T-helper 22 cell (primary cell): ENCODE data around the gene SLC6A17.

Experiments used
- DNase-seq: peaks from one replicate; pipeline ENCODE4 v3.0.0-alpha.2; 2020; ENCODE audit warnings: low read depth

The SLC6A17 gene

DNA sequence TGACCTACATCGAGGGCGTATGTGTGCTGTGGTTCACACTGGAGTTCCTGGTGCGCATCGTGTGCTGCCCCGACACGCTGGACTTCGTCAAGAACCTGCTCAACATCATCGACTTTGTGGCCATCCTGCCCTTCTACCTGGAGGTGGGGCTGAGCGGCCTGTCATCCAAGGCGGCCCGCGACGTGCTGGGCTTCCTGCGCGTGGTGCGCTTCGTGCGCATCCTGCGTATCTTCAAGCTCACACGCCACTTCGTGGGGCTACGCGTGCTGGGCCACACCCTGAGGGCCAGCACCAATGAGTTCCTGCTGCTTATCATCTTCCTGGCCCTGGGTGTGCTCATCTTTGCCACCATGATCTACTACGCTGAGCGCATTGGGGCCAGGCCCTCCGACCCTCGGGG lies 72.8 kb downstream of the SLC6A17 start:
- DNase-seq = no peak

DNA sequence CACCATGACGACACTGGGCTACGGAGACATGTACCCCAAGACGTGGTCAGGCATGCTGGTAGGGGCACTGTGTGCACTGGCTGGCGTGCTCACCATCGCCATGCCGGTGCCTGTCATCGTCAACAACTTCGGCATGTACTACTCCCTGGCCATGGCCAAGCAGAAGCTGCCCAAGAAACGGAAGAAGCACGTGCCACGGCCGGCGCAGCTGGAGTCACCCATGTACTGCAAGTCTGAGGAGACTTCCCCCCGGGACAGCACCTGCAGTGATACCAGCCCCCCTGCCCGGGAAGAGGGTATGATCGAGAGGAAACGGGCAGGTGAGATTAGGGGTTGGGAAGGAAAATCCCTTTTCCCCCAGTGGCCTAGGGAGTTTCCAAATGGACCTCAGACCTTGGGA lies 73.3 kb downstream of the SLC6A17 start:
- DNase-seq = no peak

DNA sequence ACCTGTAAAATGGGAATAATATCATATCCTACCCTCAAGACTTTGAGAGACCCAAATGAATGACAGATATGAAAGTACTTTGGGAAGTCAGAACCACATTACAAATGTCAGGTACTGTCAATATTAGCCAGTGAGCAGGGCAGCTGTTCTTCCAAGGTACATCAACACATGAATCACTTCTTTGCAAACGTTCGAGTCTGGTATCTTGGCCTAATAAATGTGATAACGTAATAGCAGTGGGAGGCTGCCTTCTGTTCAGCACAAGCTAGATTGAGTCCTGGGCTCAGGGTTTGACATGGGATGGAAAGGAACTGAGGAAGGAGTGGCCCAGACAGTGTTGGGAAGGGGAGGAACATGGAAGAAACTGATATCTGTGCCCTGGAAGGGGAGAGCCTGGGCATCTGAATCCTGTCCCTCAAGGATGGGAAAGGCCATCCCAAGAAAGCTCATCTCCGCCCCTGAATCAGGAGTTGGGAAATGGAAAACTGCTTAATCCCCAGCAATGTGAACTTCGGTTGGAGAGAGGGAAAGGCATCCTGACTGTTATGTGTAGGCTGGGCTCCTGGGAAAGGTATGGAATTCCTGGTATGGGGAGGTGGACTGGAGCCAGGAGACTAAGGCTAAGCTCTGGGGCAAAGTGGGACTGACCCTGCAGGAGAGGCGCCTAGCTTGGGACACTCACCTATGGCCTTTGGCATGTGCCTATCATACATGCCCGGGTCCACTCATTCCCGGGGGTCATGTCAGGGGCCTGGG lies 74.1 kb downstream of the SLC6A17 start:
- DNase-seq = no peak

DNA sequence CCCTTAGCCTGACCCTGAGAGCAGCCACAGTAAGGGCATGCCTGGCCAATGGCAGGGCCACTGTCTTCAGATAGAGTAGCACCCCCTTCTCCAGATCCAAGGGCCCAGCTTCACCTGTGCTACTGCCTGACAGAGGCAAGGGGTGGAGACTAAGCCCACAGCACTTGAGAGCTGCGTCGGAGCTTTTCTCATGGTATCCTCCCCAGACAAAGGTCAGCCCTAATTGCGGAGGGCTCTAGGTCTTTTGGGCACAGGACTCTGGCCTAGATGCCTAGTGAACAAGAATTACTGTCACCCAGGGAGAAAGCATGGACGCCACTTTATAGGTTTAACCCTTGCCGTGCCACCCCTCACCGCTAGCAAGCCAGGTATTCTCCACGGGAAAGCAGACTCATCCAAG lies 74.9 kb downstream of the SLC6A17 start:
- DNase-seq = no peak

DNA sequence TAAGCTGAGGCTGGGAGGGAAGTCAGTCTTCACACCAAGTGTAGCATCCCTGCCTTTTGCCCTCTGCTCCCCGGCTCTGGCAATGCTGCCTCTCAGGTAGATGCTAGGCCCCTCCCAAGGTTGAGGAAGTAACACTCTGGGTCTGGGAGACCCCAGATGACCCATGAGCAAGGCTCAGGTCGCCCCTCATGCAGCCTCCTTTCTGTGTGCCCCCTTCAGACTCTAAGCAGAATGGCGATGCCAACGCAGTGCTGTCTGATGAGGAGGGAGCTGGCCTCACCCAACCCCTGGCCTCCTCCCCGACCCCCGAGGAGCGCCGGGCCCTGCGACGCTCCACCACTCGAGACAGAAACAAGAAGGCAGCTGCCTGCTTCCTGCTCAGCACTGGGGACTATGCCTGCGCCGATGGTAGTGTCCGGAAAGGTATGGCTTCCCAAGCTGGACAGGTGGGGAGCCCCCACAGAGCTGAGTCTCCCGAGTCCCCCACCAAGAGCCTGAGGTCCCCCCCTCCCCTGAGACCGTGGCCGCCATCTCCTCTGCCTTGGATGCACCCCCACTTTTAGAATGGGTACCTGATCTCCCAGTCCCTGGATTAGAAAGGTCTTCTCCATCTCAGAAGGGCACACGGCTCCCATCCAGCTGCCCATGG lies 75.6 kb downstream of the SLC6A17 start:
- no peak for DNase-seq

DNA sequence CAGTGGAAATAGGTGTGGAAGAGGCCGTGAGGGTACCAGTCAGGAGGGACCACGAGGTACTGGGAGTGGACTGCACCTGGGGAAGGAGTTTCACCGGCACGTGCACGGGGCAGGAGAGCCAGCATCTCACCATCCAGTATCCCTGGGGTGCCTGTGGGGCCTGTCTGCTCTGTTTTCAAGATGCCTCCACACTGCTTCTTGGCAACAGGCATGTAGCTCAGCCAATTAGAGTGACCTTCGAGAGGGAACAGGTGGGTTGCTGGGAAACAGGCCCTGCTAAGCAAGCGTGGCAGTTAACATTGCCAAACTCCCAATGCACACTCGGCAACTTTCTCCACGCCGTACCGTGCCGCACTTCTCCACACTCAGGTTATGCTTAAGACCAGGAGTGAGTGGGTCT lies 77.5 kb downstream of the SLC6A17 start:
- no peak for DNase-seq

DNA sequence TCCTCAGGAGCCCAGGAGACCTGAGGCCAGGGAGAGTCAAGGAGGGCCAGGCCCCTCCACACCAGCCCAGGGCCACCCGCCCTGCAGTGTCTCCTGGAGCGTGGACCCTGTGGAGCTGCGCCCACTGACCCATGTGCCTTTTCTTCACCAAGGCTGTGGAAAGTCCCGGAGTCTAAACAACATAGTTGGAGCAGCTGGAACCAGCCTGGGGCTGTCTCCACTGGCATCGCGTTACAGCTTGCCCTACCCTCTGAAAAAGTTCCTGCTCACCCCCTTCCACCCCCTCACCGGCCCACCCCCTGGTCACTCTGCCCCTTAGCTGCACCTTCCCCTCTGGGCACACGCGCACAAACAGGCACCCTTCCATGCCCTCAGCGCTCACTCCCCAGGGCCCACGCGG lies 78.1 kb downstream of the SLC6A17 start:
- no peak for DNase-seq

DNA sequence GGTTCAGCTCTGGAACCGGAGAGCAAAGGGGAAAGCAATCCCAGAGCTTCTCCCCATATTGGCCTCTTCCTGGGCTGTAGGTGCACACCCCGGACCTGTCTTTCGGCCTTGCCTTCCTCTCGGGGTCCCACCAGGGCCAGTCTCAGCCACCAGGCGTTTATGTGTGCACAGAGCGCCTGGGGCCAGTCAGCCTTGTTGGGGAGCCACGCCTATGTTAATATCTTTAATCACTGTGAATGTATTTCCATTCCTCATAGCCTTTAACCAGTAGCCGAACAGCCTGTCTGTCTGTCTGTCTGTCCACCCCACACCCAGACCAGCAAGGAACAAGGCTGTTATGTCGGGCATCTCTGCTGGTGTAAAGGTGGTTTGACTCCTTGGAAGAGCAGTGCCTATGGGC lies 78.6 kb downstream of the SLC6A17 start:
- DNase-seq = no peak

DNA sequence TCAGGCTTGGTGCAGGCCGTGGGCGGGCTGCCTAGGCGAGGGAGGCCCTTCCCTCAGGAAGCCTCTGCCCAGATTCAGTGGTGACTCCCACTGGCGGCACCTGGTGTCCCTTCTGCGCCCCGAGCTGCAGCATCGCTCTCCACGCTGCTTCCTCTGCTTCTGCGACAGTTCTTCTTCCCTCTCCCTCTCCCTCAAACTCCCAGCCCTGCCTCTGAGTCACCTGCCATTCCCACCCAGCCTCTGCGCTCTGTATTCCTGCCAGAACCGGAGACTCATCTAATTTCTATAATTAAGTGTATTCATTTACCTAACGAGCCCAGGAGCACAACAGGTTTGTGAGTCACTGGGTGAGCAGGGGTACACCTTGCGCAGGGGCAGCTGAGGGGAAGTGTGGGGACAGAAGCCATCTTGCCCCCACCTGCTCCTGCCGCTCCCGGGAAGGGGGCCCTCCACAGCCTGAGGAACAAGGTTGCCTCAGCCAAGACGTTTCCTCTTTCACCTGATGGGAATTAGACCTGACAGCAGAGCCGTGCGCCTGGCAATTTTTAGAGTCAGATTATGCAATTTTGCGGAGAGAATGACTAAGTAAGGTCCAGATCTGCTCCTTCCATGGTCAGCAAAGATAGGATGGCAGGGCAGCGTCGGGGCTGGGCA lies 79.2 kb downstream of the SLC6A17 start:
- DNase-seq = no peak

DNA sequence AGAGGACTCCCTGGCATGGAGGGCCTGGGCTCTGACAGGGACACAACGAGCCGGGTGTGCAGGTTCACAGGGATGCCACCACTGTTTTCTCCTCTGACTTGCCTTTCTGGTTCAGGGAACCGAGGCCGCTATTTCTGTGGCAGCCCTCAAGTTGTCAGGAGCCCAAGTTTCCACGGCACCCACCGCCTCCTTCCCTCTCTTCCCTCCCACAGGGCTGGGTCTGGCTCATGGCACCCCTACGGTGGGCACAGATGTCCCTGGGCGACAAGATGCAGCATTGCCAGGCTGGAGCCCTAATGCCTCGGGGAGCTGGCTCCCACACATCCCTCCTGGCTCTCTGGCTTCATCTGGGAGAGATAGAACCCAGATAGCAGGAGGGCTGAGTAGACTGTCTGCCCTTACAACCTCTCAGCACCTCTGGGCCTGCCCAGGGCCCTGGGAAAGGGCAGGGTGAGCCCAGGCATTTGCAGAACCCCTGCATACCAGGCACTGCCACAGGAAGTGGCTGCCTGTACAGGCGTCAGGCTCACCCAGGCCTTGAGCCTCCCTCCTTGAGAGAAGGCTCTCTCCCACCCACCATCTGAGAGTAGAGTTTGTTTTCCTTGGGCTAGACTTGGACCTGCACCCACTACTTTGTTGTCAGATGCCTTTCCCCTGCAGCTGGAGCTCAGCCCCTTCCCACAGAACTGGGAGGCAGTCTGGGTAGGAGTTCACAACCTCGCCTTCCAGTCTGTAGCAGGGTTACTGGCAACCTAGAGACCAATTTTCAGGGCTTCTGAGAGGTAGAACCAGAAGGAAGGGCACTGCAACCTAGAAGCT lies 80.3 kb downstream of the SLC6A17 start:
- DNase-seq = no peak

DNA sequence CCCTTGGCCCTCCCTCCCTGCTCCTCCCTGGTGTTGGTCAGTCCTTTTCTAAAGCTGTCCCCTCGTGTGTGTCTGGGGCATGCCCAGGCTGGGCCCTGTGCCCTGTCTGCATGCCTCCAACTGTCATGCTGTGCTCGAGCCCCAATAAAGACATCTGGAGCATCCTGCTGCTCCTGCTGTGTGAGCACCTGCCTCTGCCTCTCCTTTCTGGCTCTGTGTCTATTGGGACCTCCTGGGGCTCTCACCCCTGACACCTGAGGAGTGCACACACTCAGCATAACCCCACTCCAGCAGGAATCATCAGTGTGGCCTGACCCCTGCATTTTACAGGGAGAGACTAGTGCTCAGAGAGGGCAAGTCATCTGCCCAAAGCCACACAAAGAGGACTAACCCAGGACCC lies 83.6 kb downstream of the SLC6A17 start:
- no peak for DNase-seq

DNA sequence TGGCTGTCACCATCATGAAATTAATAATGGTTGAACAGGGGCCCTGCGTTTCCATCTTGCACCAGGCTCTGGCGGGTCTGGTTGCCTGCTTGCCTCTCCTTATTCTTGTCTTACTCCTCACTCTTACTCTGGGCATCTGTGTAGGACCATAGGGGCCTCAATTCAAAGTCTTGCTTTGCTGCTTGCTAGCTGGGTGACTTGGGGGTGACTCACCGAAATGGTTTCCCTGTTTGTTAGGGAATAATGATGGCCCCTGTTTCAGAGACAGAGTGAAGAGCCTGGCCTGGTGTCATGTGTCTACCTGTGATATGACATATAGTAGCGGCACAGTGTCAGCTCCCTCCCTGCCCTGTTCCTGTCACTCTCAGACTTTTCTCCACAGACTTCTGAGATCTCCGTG lies 84.4 kb downstream of the SLC6A17 start:
- DNase-seq = no peak

DNA sequence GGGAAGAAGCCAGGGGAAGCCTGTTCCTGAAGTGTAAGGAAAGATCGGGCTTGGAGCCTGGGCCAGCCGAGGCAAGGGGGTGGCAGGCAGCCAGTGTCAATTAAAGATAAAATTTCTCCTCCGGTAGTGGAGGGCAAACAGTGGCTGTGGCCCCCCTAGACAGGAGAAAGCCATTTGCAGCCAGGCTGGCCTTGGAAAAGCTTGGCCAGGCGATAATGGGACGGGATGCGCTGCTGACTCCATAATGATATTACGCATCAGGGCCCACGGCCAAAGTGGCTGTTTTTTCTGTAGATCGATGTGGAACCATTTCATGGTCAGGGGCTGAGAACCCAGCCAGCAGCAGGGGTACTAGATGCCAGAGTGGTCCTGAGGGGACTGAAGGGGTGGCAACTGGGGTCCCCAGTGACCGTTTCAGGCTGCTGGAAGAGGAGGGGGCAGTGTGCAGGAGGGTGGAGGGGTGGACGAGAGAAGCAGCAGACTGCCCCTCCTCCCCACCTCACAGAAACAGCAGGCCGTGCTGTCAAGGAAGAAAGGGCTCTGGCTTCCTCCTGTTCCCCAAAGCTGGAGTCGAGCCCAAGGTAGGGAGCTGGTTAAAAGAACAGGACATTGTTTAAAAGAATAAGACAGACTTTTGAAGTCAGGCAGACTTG lies 85.0 kb downstream of the SLC6A17 start:
- no peak for DNase-seq

DNA sequence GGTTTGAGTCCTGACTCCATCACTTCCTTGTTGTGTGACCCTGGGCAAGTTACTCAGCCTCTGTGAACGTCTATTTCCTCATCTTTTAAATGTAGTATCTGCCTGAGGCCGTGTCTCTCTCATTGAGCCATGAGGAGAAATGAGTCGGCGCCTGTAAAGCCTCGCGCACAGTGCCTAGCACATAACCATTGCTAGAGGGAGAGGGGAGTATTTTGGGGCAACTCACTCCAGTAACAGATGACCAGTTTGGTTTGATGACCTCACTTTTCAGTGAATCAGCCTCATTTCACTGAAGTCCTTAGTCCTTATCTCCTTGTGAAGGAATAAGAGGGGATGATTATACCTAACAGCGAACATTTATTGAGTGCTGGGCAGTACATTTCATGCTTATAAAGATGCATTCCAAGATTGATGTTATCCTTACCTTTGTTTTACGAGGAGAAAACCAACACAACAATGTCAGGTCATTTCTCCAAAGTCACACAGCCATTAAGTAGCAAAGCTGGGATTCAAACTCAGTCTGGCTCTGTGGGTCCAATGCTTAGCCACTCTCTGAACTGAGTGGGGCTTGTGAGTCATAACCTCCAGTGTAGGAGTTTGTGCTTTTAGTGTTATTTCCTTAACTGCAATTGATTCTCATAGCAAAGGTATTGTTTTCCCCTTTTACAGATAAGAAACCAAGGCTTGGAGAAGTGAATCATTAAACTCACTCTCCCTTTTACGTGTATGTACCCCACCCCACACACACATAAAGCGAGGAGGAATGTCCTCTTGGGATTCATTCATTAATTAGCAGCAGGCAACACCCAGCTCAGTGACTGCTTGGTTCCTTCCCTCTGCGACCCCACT lies 85.8 kb downstream of the SLC6A17 start:
- no peak for DNase-seq

DNA sequence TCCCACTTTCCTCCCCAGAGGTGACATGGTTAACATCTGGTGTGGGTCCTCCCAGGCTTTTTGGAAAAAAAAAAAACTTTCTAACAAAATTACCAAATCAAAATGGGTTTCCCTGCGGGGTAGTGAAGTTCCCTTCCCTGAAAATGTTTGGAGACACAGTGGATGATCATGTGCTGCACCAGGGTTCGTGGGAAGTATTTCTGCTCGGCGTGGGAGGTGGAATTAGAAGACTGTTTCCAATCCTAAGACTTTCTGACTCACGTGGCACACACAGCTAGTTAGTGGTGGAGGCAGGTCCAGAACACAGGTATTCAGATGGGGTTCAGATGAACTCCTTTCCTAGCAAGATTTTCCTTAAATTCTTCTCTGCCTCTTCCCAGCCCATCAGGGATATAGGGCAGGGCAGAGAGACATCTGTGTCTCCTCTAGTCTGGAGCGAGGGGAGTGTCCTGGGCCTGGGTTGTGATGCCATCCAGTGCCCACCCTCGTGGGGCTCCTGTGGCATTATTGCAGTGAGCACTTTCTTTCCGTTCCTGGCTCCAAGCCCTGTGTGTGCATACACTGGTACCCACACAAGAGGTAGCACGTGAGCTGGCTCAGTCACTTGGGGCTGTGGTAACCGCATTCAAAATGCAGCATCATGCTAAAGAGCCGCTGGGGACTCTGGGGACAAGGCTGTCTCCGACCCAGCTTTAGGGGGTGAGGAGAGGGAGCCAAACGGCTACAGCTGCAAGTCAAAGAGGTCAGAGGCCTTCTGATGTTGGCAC lies 87.3 kb downstream of the SLC6A17 start:
- no peak for DNase-seq

DNA sequence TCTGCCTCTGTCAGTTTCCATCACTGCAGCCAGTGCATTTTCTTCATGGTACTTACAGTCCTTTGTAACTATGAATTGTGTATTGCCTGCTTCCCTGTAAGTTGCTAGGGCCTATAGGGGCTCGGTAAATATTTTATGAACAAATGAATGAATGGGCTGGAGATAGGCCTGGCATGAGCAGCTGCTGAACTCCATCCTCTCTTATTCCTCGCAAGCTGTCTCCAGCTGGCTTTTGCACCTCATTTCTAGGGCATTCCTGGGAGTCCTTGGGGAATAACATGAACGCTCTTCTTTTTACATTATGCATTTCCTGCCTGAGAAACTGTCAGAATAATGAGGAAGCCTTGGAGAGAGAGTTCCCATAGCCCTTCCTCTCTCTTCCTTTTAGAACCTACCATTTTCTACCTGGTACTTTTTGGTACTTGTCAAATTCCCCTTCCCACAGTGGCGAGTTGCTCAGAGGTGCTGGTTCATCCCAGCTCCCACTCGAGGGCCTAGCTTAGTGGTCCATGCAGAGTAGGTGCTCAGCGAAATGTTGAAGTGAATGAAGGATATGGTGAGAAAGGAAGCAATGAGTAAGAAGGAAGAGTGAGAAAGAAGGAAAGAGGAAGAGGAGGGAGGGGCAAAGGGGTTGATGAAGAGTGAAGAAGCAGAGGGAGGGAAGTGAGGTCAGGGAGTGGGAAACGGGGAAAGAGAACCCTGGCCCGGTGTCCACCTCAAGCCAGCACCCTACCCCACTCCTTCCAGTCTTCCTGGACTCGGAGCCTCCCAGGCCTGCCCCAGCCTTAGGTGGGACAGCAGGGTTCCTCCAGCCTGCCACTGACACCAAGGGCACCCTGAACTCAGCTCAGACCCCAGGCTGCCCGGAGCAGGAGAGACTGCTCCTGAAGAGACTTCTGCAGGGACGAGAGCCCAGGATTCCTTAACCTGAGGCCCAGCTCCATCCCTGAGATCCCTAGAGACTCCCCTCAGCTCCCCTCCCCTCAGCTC lies 89.4 kb downstream of the SLC6A17 start:
- no peak for DNase-seq

DNA sequence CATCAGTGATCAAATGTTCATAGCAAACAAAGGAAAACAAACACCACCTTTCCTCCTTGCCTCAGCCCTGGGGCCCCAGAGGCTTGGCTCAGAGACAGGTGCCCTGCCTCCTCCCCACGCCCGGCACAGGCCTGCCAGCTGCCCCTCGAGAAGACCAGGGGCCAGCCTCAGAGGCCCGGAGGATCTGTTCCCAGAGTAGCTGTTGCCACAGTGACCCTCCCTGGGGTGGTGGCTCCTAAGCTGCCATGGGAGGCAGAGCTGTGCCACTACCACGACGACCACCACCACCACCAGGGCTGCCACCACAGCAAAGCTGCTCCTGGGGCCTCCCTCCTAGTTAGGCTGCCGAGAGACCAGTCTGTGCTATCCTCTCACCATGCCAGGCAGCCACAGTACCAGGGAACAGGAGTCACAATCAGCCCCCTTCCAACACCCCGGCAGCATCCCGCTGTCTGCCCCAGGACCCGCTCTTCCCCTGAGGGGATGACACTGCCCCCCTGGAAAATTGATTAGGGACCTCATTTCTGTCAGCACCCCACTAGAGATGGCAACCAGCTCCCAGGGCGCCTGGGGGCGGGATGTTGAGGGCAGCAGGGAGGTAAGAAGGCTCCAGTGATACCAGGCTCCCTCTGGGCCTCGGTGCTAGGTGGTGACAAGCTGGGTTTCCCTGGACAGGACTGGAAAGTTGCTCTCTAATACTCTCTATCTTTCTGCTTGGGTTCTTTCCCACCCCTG lies 90.3 kb downstream of the SLC6A17 start:
- DNase-seq = no peak

DNA sequence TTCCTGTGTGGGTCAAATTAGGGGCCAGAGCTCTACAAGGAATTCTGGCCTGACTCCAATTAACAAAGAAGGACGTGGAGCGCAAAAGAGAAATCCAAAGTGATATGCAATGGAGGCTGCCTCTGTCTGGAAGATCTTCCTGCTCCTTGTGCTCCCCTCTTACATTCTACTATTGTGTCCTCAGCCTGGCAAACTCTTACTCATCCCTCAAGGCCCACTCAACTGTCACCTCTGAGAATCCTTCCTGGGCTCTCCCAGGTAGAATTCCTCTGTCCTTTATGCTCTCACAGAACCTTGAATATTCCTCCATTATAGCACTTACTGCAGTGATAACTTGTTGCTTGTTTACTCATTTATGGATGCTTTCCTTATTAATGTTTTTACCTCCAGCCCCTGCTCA lies 91.2 kb downstream of the SLC6A17 start:
- DNase-seq = no peak
